ENCODE measurements around the gene UBE2L5. TPM values are rescaled to one million over a fixed set of nuclear protein-coding genes. Genes with fewer than 3 reads are reported as not detected.
A peak's percentile ranks its signal among the peaks of the same experiment; 100 is the strongest.

UBE2L5 gene
- total RNA-seq, 3 donors from 2014 or later (not counting 1 experiment from before 2014, with no cell fraction given), result not detected

- no peak for TF ChIP-seq CTCF (IDR thresholded peaks at IDR 0.05)
- Mint-ChIP-seq H3K9me3 (no peaks in the 10 kb centered on the region), H3K27me3 (ENCODE audit: low read depth in 2 of 2) (no peaks in the 10 kb centered on the region), H3K4me1 (peaks cover 11 to 15% of the 10 kb centered on the region in 2 donors), H3K27ac (peak overlapping the region in 1 of 2 donors; percentile 81), H3K36me3 (no peaks in the 10 kb centered on the region), H3K4me3 (peak overlapping the region; percentile 87)
- Histone ChIP-seq H3K27ac (ENCODE audit: low read length) (peak overlapping the region; percentile 18), H3K9me3 (ENCODE audit: control insufficient read depth, insufficient read depth, low read length) (no peaks in the 10 kb centered on the region), H3K36me3 (ENCODE audit: control insufficient read depth, insufficient read depth, low read length) (no peaks in the 10 kb centered on the region), H3K4me1 (ENCODE audit: control insufficient read depth, insufficient read depth, low read length) (peaks cover 9% of the 10 kb centered on the region), H3K27me3 (ENCODE audit: control insufficient read depth, insufficient read depth, low read length) (no peaks in the 10 kb centered on the region), H3K4me3 (ENCODE audit: low read length) (peak overlapping the region; percentile 63)
- intact Hi-C loops (cut with micrococcal nuclease), result loop anchor here (2.0 to 5.0 kb wide), 2 partner anchors 41 to 45 kb away; no protein-coding TSS in a partner anchor
- ATAC-seq (peak; percentile 25 to 43 (median 34)), DNase-seq (peak in 1 of 2 donors; percentile 55)
- WGBS (ENCODE audit: insufficient coverage), result 16% methylated on average over 50 of the region's 53 CpGs
Observed at GRCh38 chr13:30421093-30422053, 920 bp upstream of the UBE2L5 start.

- no peaks in the 10 kb centered on the region for H3K36me3 ChIP-seq (ENCODE audit: control insufficient read depth, insufficient read depth, low read length)
- no peak overlapping the region for H3K27ac ChIP-seq (ENCODE audit: low read length)
- DNase-seq (no peak), ATAC-seq (no peak)
- H3K4me1 Mint-ChIP-seq, result peaks cover 11 to 15% of the 10 kb centered on the region in 2 donors
- H3K4me3 ChIP-seq (ENCODE audit: low read length), result no peak overlapping the region
- H3K27me3 Mint-ChIP-seq (ENCODE audit: low read depth in 2 of 2), result peaks cover 0 to 10% of the 10 kb centered on the region in 2 donors
- intact Hi-C loops (cut with micrococcal nuclease), result loop anchor here (2.0 to 5.0 kb wide), 2 partner anchors 38 to 47 kb away; no protein-coding TSS in a partner anchor
- peaks cover 9% of the 10 kb centered on the region for H3K4me1 ChIP-seq (ENCODE audit: control insufficient read depth, insufficient read depth, low read length)
- H3K27me3 ChIP-seq (ENCODE audit: control insufficient read depth, insufficient read depth, low read length), result no peaks in the 10 kb centered on the region
- TF ChIP-seq CTCF (IDR thresholded peaks at IDR 0.05), result no peak
- 96% methylated on average over 3 of the region's 3 CpGs for WGBS (ENCODE audit: insufficient coverage)
- no peak overlapping the region for H3K27ac Mint-ChIP-seq
- H3K4me3 Mint-ChIP-seq, result no peak overlapping the region
- no peaks in the 10 kb centered on the region for H3K9me3 Mint-ChIP-seq
- no peaks in the 10 kb centered on the region for H3K9me3 ChIP-seq (ENCODE audit: control insufficient read depth, insufficient read depth, low read length)
- H3K36me3 Mint-ChIP-seq, result no peaks in the 10 kb centered on the region
Observed at GRCh38 chr13:30423891-30424290, 1.6 kb downstream of the UBE2L5 start.

GRCh38 chr13:30429235-30429634 is 6.9 kb downstream of the UBE2L5 start:
- no peak for TF ChIP-seq CTCF (IDR thresholded peaks at IDR 0.05)
- Histone ChIP-seq H3K27me3 (ENCODE audit: control insufficient read depth, insufficient read depth, low read length) (no peaks in the 10 kb centered on the region), H3K4me3 (ENCODE audit: low read length) (no peak overlapping the region), H3K9me3 (ENCODE audit: control insufficient read depth, insufficient read depth, low read length) (no peaks in the 10 kb centered on the region), H3K4me1 (ENCODE audit: control insufficient read depth, insufficient read depth, low read length) (no peaks in the 10 kb centered on the region), H3K27ac (ENCODE audit: low read length) (no peak overlapping the region), H3K36me3 (ENCODE audit: control insufficient read depth, insufficient read depth, low read length) (no peaks in the 10 kb centered on the region)
- intact Hi-C loops (cut with micrococcal nuclease), result no loop called here
- 88% methylated on average over 2 of the region's 3 CpGs for WGBS (ENCODE audit: insufficient coverage)
- Mint-ChIP-seq H3K4me1 (peaks cover 0 to 5% of the 10 kb centered on the region in 2 donors), H3K36me3 (no peaks in the 10 kb centered on the region), H3K4me3 (no peak overlapping the region), H3K9me3 (no peaks in the 10 kb centered on the region), H3K27ac (no peak overlapping the region), H3K27me3 (ENCODE audit: low read depth in 2 of 2) (peaks cover 5 to 18% of the 10 kb centered on the region in 2 donors)
- DNase-seq, result no peak
- no peak for ATAC-seq

Measured in natural killer cell (primary cell).